DMS53 treated with DMSO at 0.1 percent for 48 hours (cell line): ENCODE measurements around the gene ARMH4.
A peak's percentile ranks its signal among the peaks of the same experiment; 100 is the strongest.

Experiments used
- DNase-seq: peaks from one replicate; lab custom pipeline; 2025; ENCODE audit not compliant: unreplicated experiment; lab: John Stamatoyannopoulos, UW

The ARMH4 gene

GRCh38 chr14:58152014-58152857 is at the start of gene ARMH4:
Gene ARMH4 (minus strand): TSS chr14:58152213. CDS start chr14:58139358, 12,855 bp downstream.
- peak; percentile 28 for DNase-seq

GRCh38 chr14:58200846-58201245 is 48.8 kb upstream of the ARMH4 start:
- no peak for DNase-seq

- DNase-seq, result no peak
Measured at GRCh38 chr14:58200480-58200841, 48.4 kb upstream of the ARMH4 start.

GRCh38 chr14:58199726-58200479 is 47.9 kb upstream of the ARMH4 start, which contains the start of gene ACTR10:
Gene ACTR10 (plus strand): TSS chr14:58200149. CDS start chr14:58200218, 69 bp downstream.
- peak; percentile 70 for DNase-seq

- no peak for DNase-seq
Measured at GRCh38 chr14:58198086-58198485, 46.1 kb upstream of the ARMH4 start.

GRCh38 chr14:58196198-58196597 is 44.2 kb upstream of the ARMH4 start:
- no peak for DNase-seq

- no peak for DNase-seq
Measured at GRCh38 chr14:58193542-58193941, 41.5 kb upstream of the ARMH4 start.

GRCh38 chr14:58191763-58192601 is 40.0 kb upstream of the ARMH4 start:
- DNase-seq, result peak; percentile 58

GRCh38 chr14:58189176-58189575 is 37.2 kb upstream of the ARMH4 start:
- DNase-seq, result no peak

- no peak for DNase-seq
Measured at GRCh38 chr14:58177125-58177524, 25.1 kb upstream of the ARMH4 start.

GRCh38 chr14:58171090-58171489 is 19.1 kb upstream of the ARMH4 start:
- DNase-seq, result peak; percentile 72

- no peak for DNase-seq
Measured at GRCh38 chr14:58167891-58168290, 15.9 kb upstream of the ARMH4 start.

- DNase-seq, result no peak
Measured at GRCh38 chr14:58167057-58167456, 15.0 kb upstream of the ARMH4 start.

GRCh38 chr14:58166005-58166983 is 14.3 kb upstream of the ARMH4 start:
- peak; percentile 63 for DNase-seq

- DNase-seq, result no peak
Measured at GRCh38 chr14:58160561-58160960, 8.5 kb upstream of the ARMH4 start.

- no peak for DNase-seq
Measured at GRCh38 chr14:58151133-58152013, 640 bp downstream of the ARMH4 start.

- DNase-seq, result no peak
Measured at GRCh38 chr14:58150243-58150805, 1.7 kb downstream of the ARMH4 start.

GRCh38 chr14:58149196-58149595 is 2.8 kb downstream of the ARMH4 start:
- no peak for DNase-seq

GRCh38 chr14:58146399-58146798 is 5.6 kb downstream of the ARMH4 start:
- no peak for DNase-seq
